SK-N-SH treated with all-trans-retinoic acid at 6 μM for 48 hours (cell line): ENCODE measurements around the gene POLR3F.

Source experiments
- ATAC-seq: fragments of 200-7000 bp; cut with Tn5 transposase; 3 replicates; pipeline ENCODE4 v1.9.1; 2020; ENCODE audit warnings: mild to moderate bottlenecking, moderate library complexity
- ARNTL ChIP-seq: fragments of 450-650 bp; formaldehyde crosslinking; IDR thresholded peaks from 2 replicates; pipeline ENCODE4 v1.5.0; 2020; ENCODE audit warnings: low read depth, mild to moderate bottlenecking, moderate library complexity, borderline replicate concordance
- BACH2 ChIP-seq: fragments of 250-450 bp; sonication (Bioruptor Pico); IDR thresholded peaks from 2 replicates; pipeline ENCODE4 v1.9.0; 2021; ENCODE audit warnings: mild to moderate bottlenecking, borderline replicate concordance
- CSDC2 ChIP-seq: fragments of 250-450 bp; sonication (Bioruptor Pico); IDR thresholded peaks from 2 replicates; pipeline ENCODE4 v1.5.0; 2020; ENCODE audit warnings: mild to moderate bottlenecking, moderate library complexity
- ESRRG ChIP-seq: fragments of 250-450 bp; sonication (Bioruptor Pico); IDR thresholded peaks from 2 replicates; pipeline ENCODE4 v1.6.1; 2021; ENCODE audit warnings: mild to moderate bottlenecking
- GLIS3 ChIP-seq: fragments of 250-450 bp; sonication (Bioruptor Pico); IDR thresholded peaks from 2 replicates; pipeline ENCODE4 v1.5.0; 2020; ENCODE audit warnings: mild to moderate bottlenecking, moderate library complexity
- ISL1 ChIP-seq: fragments of 250-450 bp; sonication (Bioruptor Pico); IDR thresholded peaks from 2 replicates; pipeline ENCODE4 v2.1.2; 2022; ENCODE audit warnings: mild to moderate bottlenecking, moderate library complexity
- OSR1 ChIP-seq: fragments of 250-450 bp; sonication (Bioruptor Pico); IDR thresholded peaks from 2 replicates; pipeline ENCODE4 v1.8.0; 2022; ENCODE audit warnings: moderate library complexity, mild to moderate bottlenecking, inconsistent platforms
- POU6F1 ChIP-seq: fragments of 250-450 bp; sonication (Bioruptor Pico); IDR thresholded peaks from 2 replicates; pipeline ENCODE4 v1.8.0; 2021; ENCODE audit warnings: low read depth, mild to moderate bottlenecking, moderate library complexity, borderline replicate concordance
- PPARA ChIP-seq: fragments of 250-450 bp; sonication (Bioruptor Pico); IDR thresholded peaks from 2 replicates; pipeline ENCODE4 v1.5.0; 2020; ENCODE audit warnings: mild to moderate bottlenecking, borderline replicate concordance
- RARB ChIP-seq: fragments of 250-450 bp; sonication (Bioruptor Pico); IDR thresholded peaks from 2 replicates; pipeline ENCODE4 v1.8.0; 2021; ENCODE audit warnings: mild to moderate bottlenecking, moderate library complexity
- SNAI2 ChIP-seq: fragments of 250-450 bp; sonication (Bioruptor Pico); IDR thresholded peaks from 2 replicates; pipeline ENCODE4 v1.5.0; 2020; ENCODE audit warnings: mild to moderate bottlenecking, moderate library complexity
- TCF4 ChIP-seq: fragments of 250-450 bp; sonication (Bioruptor Pico); IDR thresholded peaks from 2 replicates; pipeline ENCODE4 v1.8.0; 2021; ENCODE audit warnings: mild to moderate bottlenecking, moderate library complexity, borderline replicate concordance
- ZC3H10 ChIP-seq: fragments of 250-450 bp; sonication (Bioruptor Pico); IDR thresholded peaks from 2 replicates; pipeline ENCODE4 v1.5.1; 2021; ENCODE audit warnings: mild to moderate bottlenecking, moderate library complexity
- ZFP3 ChIP-seq: fragments of 250-450 bp; sonication (Bioruptor Pico); IDR thresholded peaks from 2 replicates; pipeline ENCODE4 v1.5.0; 2020; ENCODE audit warnings: mild to moderate bottlenecking, moderate library complexity
- ZFP30 ChIP-seq: fragments of 450-650 bp; formaldehyde crosslinking; IDR thresholded peaks from 2 replicates; pipeline ENCODE4 v1.5.0; 2022; ENCODE audit warnings: mild to moderate bottlenecking, moderate library complexity
- ZNF565 ChIP-seq: fragments of 450-650 bp; formaldehyde crosslinking; conservative IDR thresholded peaks from 2 replicates; pipeline ENCODE4 v1.5.0; 2020; ENCODE audit warnings: low read depth, mild to moderate bottlenecking, moderate library complexity
- ZNF70 ChIP-seq: fragments of 450-650 bp; formaldehyde crosslinking; IDR thresholded peaks from 2 replicates; pipeline ENCODE4 v1.5.0; 2020; ENCODE audit warnings: mild to moderate bottlenecking, moderate library complexity
- ZNF8 ChIP-seq: fragments of 450-650 bp; formaldehyde crosslinking; IDR thresholded peaks from 2 replicates; pipeline ENCODE4 v1.5.0; 2020; ENCODE audit warnings: mild to moderate bottlenecking, moderate library complexity
- TF ChIP-seq, protein P1 (sequence below): fragments of 250-450 bp; sonication (Bioruptor Pico); IDR thresholded peaks from 2 replicates; pipeline ENCODE4 v1.5.1; 2021; ENCODE audit warnings: mild to moderate bottlenecking, moderate library complexity
- TF ChIP-seq, protein P2 (sequence below): fragments of 250-450 bp; sonication (Bioruptor Pico); IDR thresholded peaks from 2 replicates; pipeline ENCODE4 v1.5.0; 2020; ENCODE audit warnings: mild to moderate bottlenecking, moderate library complexity
- TF ChIP-seq, protein P3 (sequence below): fragments of 250-450 bp; sonication (Bioruptor Pico); IDR thresholded peaks from 2 replicates; pipeline ENCODE4 v1.8.0; 2020; ENCODE audit warnings: mild to moderate bottlenecking, moderate library complexity, borderline replicate concordance
- TF ChIP-seq, protein P4 (sequence below): fragments of 250-450 bp; sonication (Bioruptor Pico); IDR thresholded peaks from 2 replicates; pipeline ENCODE4 v1.5.1; 2020; ENCODE audit warnings: low read depth, mild to moderate bottlenecking, moderate library complexity

Gene POLR3F

DNA sequence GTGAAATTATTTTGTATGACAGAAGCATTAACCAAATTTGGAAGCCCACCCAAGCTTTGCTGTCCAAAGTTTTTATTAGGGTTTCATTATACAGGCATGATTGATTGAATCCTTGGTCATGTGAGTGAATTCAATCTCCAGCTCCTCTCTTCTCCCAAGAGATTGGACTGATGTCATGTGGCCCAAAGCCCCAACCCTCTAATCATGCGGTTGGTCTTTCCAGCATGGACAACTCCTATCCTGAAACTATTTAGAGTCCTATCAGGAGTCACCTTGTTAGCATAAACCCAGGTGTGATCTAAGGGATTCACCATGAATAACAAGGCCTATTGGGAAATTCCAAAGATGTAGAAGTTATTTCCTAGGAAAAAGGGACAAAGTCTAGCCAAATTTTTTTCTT is 10.6 kb downstream of the POLR3F start:
- TF ChIP-seq ISL1 (no peak), SNAI2 (CRISPR knock-in tag) (no peak), OSR1 (no peak), ZFP30 (CRISPR knock-in tag) (no peak), CSDC2 (CRISPR knock-in tag) (no peak), ZFP3 (CRISPR knock-in tag) (no peak), PPARA (CRISPR knock-in tag) (no peak), ESRRG (CRISPR knock-in tag) (no peak), RARB (CRISPR knock-in tag) (no peak), ZNF8 (CRISPR knock-in tag) (no peak), ZNF70 (CRISPR knock-in tag) (no peak), TCF4 (no peak), ZNF565 (CRISPR knock-in tag) (no peak), POU6F1 (CRISPR knock-in tag) (no peak), GLIS3 (no peak)
- TF ChIP-seq, protein P1, sequence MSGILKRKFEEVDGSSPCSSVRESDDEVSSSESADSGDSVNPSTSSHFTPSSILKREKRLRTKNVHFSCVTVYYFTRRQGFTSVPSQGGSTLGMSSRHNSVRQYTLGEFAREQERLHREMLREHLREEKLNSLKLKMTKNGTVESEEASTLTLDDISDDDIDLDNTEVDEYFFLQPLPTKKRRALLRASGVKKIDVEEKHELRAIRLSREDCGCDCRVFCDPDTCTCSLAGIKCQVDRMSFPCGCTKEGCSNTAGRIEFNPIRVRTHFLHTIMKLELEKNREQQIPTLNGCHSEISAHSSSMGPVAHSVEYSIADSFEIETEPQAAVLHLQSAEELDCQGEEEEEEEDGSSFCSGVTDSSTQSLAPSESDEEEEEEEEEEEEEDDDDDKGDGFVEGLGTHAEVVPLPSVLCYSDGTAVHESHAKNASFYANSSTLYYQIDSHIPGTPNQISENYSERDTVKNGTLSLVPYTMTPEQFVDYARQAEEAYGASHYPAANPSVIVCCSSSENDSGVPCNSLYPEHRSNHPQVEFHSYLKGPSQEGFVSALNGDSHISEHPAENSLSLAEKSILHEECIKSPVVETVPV: no peak
- TF ChIP-seq, protein P2, sequence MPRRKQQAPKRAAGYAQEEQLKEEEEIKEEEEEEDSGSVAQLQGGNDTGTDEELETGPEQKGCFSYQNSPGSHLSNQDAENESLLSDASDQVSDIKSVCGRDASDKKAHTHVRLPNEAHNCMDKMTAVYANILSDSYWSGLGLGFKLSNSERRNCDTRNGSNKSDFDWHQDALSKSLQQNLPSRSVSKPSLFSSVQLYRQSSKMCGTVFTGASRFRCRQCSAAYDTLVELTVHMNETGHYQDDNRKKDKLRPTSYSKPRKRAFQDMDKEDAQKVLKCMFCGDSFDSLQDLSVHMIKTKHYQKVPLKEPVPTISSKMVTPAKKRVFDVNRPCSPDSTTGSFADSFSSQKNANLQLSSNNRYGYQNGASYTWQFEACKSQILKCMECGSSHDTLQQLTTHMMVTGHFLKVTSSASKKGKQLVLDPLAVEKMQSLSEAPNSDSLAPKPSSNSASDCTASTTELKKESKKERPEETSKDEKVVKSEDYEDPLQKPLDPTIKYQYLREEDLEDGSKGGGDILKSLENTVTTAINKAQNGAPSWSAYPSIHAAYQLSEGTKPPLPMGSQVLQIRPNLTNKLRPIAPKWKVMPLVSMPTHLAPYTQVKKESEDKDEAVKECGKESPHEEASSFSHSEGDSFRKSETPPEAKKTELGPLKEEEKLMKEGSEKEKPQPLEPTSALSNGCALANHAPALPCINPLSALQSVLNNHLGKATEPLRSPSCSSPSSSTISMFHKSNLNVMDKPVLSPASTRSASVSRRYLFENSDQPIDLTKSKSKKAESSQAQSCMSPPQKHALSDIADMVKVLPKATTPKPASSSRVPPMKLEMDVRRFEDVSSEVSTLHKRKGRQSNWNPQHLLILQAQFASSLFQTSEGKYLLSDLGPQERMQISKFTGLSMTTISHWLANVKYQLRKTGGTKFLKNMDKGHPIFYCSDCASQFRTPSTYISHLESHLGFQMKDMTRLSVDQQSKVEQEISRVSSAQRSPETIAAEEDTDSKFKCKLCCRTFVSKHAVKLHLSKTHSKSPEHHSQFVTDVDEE (CRISPR knock-in tag): no peak
- TF ChIP-seq, protein P3, sequence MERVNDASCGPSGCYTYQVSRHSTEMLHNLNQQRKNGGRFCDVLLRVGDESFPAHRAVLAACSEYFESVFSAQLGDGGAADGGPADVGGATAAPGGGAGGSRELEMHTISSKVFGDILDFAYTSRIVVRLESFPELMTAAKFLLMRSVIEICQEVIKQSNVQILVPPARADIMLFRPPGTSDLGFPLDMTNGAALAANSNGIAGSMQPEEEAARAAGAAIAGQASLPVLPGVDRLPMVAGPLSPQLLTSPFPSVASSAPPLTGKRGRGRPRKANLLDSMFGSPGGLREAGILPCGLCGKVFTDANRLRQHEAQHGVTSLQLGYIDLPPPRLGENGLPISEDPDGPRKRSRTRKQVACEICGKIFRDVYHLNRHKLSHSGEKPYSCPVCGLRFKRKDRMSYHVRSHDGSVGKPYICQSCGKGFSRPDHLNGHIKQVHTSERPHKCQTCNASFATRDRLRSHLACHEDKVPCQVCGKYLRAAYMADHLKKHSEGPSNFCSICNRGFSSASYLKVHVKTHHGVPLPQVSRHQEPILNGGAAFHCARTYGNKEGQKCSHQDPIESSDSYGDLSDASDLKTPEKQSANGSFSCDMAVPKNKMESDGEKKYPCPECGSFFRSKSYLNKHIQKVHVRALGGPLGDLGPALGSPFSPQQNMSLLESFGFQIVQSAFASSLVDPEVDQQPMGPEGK (CRISPR knock-in tag): no peak
- TF ChIP-seq, protein P4, sequence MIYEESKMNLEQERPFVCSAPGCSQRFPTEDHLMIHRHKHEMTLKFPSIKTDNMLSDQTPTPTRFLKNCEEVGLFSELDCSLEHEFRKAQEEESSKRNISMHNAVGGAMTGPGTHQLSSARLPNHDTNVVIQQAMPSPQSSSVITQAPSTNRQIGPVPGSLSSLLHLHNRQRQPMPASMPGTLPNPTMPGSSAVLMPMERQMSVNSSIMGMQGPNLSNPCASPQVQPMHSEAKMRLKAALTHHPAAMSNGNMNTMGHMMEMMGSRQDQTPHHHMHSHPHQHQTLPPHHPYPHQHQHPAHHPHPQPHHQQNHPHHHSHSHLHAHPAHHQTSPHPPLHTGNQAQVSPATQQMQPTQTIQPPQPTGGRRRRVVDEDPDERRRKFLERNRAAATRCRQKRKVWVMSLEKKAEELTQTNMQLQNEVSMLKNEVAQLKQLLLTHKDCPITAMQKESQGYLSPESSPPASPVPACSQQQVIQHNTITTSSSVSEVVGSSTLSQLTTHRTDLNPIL (CRISPR knock-in tag): no peak
- no peak for ATAC-seq

DNA sequence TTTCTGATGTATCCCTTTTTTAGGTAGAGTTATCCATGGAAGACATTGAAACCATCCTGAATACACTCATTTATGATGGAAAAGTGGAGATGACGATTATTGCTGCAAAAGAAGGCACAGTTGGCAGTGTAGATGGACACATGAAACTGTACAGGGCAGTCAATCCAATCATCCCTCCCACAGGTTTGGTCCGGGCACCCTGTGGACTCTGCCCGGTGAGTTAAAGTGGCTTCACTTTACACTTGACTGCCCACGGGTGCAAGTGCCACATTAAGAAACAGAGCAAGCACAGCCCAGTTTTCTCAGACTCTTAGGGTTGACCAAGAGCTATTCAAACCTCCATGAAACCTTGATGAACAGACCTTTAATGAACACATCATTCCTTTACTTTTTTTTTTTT is 14.4 kb downstream of the POLR3F start:
- no peak for TF ChIP-seq RARB (CRISPR knock-in tag)
- TF ChIP-seq PPARA (CRISPR knock-in tag): no peak
- no peak for TF ChIP-seq ISL1
- no peak for TF ChIP-seq BACH2 (CRISPR knock-in tag)
- no peak for TF ChIP-seq GLIS3
- TF ChIP-seq ZNF565 (CRISPR knock-in tag): no peak
- no peak for TF ChIP-seq ZFP3 (CRISPR knock-in tag)
- no peak for TF ChIP-seq SNAI2 (CRISPR knock-in tag)
- no peak for TF ChIP-seq ARNTL (CRISPR knock-in tag)
- ATAC-seq: no peak

- ATAC-seq: no peak
- TF ChIP-seq POU6F1 (CRISPR knock-in tag): no peak
- no peak for TF ChIP-seq ZFP30 (CRISPR knock-in tag)
- TF ChIP-seq ZNF70 (CRISPR knock-in tag): no peak
- TF ChIP-seq OSR1: no peak
- TF ChIP-seq ARNTL (CRISPR knock-in tag): no peak
- TF ChIP-seq ESRRG (CRISPR knock-in tag): no peak
- no peak for TF ChIP-seq ISL1
- no peak for TF ChIP-seq RARB (CRISPR knock-in tag)
- TF ChIP-seq ZFP3 (CRISPR knock-in tag): no peak
- TF ChIP-seq, protein P4 (CRISPR knock-in tag): no peak
- TF ChIP-seq, protein P3 (CRISPR knock-in tag): no peak
- TF ChIP-seq ZC3H10 (CRISPR knock-in tag): no peak
Observed at GRCh38 chr20:18488301-18488700, 21.1 kb downstream of the POLR3F start.
